Subcutaneous adipose tissue (tissue), 4 donors: ENCODE data around the gene SLC25A34. TPM values are rescaled to one million over a fixed set of nuclear protein-coding genes. Genes with fewer than 3 reads are reported as not detected.

Experiments
- total RNA-seq, 4 donors: library from RNA; depleted of rRNA; stranded (reverse); fragments of >200 nt; gene quantifications; one replicate each; pipeline ENCODE4 v1.1.0, GENCODE V29; 2016
- TF ChIP-seq, protein P1 (sequence below): fragments of 450-650 bp; IDR thresholded peaks from one replicate; pipeline ENCODE4 v1.5.1; 2016; ENCODE audit warnings: low read depth, mild to moderate bottlenecking, control low read depth, antibody characterized with exemption, moderate library complexity

Gene SLC25A34
- total RNA-seq, 4 donors from 2014 or later: 0.44 to 11.1 (median 1.1) TPM

DNA sequence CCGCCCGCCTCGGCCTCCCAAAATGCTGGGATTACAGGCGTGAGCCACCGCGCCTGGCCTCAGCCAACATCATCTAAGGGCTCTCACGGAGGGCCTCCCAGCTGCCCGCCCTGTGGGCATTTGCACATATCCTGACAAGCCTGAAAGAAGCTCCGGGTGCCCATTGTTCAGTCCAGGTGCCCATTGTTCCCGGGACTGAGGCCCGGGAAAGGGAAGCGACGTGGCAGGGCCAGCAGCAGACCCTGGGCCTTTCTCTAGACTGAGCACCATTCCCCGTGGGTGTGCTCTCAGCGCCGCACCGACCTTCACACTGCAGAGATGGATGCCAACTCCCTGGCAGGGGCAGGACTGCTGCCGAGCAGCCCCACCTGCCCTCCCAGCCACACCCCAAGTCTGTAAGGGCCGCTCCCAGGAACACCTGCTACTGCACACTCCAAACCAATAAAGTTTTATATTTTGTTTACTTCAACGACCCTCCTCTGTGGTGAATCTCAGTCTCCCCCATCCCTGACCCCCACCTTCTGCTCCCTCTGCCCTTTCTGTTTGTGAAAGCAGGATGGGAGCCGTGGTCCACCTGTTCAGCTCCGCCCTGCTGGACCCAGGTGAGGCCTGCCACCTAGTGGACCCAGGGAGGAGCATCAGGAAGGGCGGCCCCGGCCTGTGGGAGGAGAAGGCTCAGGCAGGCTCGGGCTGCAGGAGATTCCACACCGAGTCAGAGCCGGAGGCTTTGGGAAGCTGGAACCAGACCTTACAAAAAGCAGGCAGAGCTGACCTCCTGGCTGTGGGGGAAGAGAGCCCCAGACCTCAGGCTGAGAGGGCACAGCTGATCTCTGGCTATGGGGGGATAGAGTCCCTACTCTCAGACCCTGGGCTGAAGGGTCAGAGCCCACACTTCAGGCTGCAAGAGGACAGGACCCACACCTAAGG lies 5.1 kb downstream of the SLC25A34 start:
- TF ChIP-seq, protein P1, sequence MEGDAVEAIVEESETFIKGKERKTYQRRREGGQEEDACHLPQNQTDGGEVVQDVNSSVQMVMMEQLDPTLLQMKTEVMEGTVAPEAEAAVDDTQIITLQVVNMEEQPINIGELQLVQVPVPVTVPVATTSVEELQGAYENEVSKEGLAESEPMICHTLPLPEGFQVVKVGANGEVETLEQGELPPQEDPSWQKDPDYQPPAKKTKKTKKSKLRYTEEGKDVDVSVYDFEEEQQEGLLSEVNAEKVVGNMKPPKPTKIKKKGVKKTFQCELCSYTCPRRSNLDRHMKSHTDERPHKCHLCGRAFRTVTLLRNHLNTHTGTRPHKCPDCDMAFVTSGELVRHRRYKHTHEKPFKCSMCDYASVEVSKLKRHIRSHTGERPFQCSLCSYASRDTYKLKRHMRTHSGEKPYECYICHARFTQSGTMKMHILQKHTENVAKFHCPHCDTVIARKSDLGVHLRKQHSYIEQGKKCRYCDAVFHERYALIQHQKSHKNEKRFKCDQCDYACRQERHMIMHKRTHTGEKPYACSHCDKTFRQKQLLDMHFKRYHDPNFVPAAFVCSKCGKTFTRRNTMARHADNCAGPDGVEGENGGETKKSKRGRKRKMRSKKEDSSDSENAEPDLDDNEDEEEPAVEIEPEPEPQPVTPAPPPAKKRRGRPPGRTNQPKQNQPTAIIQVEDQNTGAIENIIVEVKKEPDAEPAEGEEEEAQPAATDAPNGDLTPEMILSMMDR: no peak

DNA sequence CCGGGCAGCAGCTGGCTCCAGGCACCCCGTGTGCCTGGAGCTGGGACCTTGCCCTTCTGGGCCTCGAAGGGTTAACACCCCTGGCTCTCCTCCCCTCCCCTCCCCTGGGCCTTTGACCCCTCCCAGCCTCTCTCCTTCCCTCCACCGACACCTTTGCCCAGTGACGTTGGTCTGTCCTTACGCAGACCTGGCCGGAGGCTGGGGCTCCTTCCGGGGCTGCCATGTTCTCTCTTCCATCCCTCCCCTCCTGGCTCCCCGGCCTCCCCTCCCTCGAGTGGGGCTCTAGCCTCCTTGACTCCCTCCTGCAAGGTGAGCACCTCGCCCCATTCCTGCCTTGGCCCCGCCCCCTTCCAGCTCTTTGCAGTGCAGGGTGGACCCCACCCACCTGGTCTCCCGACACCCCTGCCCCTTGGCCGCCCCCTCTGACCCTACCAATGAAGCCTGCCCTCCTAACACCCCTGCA lies 6.3 kb downstream of the SLC25A34 start, which contains the start of gene TMEM82:
Gene TMEM82, plus strand, starts transcription at position 161 of the 463 bp plus-strand sequence. Its CDS starts 61 bp downstream, at position 222.
- TF ChIP-seq, protein P1: no peak

DNA sequence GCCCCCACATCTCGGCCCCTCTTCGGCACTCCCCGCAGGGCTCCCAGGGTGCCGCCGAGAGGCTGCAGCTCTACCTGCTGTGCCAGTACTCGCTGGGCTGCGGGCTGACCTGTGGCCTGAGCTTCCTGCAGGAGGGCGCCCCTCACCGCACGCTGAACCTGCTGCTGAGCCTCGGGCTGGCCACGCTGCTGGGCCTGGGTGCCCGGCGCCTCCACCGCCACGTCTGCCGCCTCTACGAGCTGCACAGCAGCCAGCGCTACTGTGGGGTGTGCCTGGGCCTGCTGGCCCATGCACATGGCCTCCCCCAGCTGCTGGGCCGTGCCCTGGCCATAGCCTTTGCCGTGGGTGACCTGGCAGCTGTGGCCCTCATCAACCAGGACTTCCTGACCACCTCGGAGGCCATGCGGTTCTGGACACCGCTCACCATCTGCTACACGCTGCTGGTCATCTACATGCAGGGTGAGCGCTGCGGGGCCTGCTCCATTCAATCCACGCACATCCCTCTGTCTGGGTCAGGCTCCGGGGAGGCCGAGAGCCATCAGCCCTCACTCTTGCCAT lies 8.1 kb downstream of the SLC25A34 start:
- TF ChIP-seq, protein P1: no peak

DNA sequence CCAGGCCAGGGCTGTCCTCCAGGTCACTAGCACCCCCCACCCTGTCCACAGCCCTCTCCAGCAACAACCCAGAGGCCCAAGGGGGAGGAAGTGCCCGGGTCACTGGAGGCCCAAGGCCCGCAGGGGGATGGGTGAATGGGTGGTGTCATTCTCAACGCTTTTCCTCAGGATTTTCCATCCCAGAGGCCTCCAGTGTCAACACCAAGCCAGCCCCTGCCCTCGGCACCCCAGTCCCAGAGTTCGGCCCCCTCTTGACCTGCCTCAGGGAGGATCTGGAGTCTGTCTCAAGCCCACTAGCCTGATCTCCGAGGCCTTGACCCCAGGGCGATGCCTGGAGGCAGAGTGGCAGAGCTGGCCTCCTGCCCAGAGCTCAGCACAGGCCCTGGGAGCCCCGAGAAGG lies 11.3 kb downstream of the SLC25A34 start:
- TF ChIP-seq, protein P1: no peak

DNA sequence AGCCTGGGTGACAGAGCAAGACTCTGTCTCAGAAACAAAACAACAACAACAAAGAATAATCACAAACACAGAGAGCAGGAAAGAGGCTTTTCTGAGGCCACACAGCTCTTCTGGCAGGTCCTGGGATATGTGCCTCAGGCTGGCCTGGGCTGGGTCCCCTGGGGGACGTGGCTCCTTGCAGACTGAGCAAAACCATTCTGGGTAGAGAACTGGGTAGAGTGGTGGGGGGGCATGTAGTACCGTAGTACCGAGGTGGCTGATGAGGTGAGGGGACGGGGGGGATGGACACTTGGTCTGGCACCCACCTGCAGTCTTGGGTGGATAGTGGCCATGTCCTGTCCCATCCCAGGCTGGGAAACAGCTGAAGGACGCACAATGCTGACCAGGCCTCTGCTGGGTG lies 12.2 kb downstream of the SLC25A34 start:
- TF ChIP-seq, protein P1: no peak

DNA sequence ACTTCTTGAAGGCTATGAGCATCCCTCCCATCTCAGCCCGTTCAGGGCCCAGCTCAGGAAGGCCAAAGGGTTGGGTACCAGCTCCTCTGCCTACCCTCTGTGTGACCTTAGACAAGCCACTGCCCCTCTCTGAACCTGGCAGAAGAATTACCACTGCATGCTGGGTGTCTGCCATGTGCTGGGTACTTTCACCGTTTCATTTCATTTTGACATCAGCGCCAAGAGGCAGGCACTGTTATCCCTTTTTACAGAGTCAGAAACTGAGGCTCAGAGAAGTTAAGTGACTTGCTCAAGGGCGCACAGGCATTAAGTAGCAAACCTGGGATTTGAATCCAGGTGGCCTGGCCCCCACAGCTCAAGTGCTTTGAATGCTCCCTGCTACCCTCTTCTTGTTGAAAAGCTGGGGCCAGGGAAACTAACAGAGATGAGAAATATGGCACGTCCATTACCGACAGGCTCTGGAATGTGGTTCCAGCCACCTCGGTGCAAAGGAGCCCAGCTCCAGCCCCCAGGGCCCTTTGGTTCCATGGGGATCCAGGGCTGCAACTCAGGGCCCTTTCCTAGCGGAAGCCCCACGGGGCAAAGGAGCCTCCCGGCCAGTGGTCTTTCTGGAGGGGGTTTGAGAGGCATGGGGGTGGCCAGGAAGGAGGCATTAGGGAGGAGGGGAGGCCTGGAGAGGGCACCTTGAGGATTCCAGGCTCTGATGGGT lies 12.8 kb downstream of the SLC25A34 start:
- TF ChIP-seq, protein P1: no peak
